Lower lobe of right lung (tissue), 2 donors: ENCODE results near the gene CFAP99. TPM values are rescaled to one million over a fixed set of nuclear protein-coding genes. Genes with fewer than 3 reads are reported as not detected.
"Not testable (repeated sequence)": the region's sequence is repeated elsewhere in the genome, so short reads cannot be mapped to it uniquely, and the experiment has no call there.

Experiments used
- ATAC-seq, 2 donors: fragments of 200-7000 bp; cut with Tn5 transposase; one replicate each; pipeline ENCODE4 v1.9.1; 2020 to 2022; ENCODE audit warnings: mild to moderate bottlenecking in 2 of 2, moderate library complexity in 2 of 2
- DNase-seq: peaks from one replicate; pipeline ENCODE4 v3.0.0-alpha.2; 2020
- H3K27ac ChIP-seq: fragments of 200-600 bp; one replicate; pipeline ENCODE4 v1.8.0; 2022
- H3K27me3 ChIP-seq: fragments of 200-600 bp; one replicate; pipeline ENCODE4 v1.8.0; 2022; ENCODE audit warnings: low read depth
- H3K36me3 ChIP-seq: fragments of 200-600 bp; one replicate; pipeline ENCODE4 v1.8.0; 2022; ENCODE audit warnings: mild to moderate bottlenecking
- H3K4me1 ChIP-seq: fragments of 200-600 bp; one replicate; pipeline ENCODE4 v1.8.0; 2022
- H3K4me3 ChIP-seq: fragments of 200-600 bp; one replicate; pipeline ENCODE4 v1.8.0; 2022; ENCODE audit warnings: mild to moderate bottlenecking
- H3K9me3 ChIP-seq: fragments of 200-600 bp; one replicate; pipeline ENCODE4 v1.8.0; 2022
- CTCF ChIP-seq: fragments of 200-600 bp; IDR thresholded peaks from one replicate; pipeline ENCODE4 v1.8.0; 2022; ENCODE audit warnings: antibody characterized with exemption, mild to moderate bottlenecking
- intact Hi-C: fragments of 100-400 bp; cut with DNase I; formaldehyde crosslinking; loops from one replicate; pipeline ENCODE4 v1.11.0; 2022
- total RNA-seq: library from RNA; stranded (reverse); fragmentation: NEBNext Ultra II Directional; extraction: Animal tissue kit (Norgen Biotek cat#: 25700); gene quantifications from one replicate; pipeline ENCODE4 v1.2.1, GENCODE V29; 2021
- donor health status: DM: no; HTN: yes; CAD: no; lungs with severe emphysema.

Gene CFAP99
- total RNA-seq, 1 donor from 2014 or later, result 4.3 TPM

DNA sequence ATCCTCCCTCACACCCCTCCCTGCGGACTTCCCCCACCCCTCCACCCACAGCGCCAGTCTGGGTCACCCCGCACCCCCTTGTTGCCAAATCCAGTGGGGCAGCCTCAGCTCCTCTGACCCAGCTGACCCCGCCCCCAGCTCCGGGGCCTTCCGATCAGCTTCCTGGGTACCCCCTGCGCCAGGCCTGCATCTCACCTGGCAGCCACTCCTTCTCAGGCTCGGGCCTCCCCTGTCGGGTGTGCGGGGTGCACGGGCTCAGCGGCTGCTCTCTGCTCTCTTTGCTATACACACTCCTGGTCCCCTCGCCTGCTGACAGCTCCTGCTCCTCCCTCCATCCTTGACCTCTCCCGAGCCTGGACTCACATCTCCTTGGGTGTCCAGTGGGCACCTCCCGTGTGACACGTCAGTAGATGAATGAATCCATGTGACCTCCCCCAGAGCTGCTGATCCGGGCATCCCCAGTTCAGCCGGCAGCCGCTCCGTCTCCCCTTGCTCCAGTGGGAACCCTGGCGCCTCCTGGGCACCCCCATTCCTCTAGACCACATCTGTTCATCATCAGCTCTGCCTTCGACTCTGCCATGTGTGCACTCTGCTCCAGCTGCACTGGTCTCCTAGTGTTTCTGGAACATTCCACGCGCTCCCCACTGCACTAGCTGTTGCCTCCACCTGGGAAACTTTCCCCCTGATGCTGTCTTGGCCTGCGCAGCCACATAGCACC, 9.9 kb downstream of the CFAP99 start:
- peak; percentile 43 for DNase-seq
- intact Hi-C loops, result no loop called here

DNA sequence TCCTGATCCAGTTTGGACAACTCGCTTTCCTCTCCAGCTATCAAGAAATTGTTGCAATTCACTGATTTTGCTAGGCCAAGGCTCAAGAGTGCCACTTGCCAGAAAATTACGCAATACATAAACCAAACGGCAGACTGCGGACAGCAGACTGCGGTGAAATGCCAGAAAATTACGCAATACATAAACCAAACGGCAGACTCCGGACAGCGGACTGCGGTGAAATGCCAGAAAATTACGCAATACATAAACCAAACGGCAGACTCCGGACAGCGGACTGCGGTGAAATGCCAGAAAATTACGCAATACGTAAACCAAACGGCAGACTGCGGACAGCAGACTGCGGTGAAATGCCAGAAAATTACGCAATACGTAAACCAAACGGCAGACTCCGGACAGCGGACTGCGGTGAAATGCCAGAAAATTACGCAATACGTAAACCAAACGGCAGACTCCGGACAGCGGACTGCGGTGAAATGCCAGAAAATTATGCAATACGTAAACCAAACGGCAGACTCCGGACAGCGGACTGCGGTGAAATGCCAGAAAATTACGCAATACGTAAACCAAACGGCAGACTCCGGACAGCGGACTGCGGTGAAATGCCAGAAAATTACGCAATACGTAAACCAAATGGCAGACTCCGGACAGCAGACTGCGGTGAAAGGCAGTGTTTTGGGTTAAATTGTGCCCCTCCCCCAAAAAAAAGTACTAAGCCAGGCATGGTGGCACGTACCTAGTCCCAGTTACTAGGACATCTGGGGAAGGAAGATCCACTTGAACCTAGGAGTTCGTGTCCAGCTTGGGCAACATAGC, 11.4 kb downstream of the CFAP99 start:
- ATAC-seq, H3K4me1 ChIP-seq, H3K4me3 ChIP-seq, H3K27ac ChIP-seq, DNase-seq, H3K36me3 ChIP-seq, intact Hi-C loops, H3K9me3 ChIP-seq: not testable (repeated sequence)
- peaks cover 10% of the 10 kb centered on the region for H3K27me3 ChIP-seq

More for the DNA sequence above, 9.9 kb downstream of the CFAP99 start:
- Histone ChIP-seq H3K27ac (no peak overlapping the region), H3K9me3 (peaks cover 3% of the 10 kb centered on the region), H3K4me3 (no peak overlapping the region), H3K4me1 (no peaks in the 10 kb centered on the region), H3K27me3 (peaks cover 6% of the 10 kb centered on the region), H3K36me3 (no peaks in the 10 kb centered on the region)
- no peak for ATAC-seq
- TF ChIP-seq CTCF, result no peak

DNA sequence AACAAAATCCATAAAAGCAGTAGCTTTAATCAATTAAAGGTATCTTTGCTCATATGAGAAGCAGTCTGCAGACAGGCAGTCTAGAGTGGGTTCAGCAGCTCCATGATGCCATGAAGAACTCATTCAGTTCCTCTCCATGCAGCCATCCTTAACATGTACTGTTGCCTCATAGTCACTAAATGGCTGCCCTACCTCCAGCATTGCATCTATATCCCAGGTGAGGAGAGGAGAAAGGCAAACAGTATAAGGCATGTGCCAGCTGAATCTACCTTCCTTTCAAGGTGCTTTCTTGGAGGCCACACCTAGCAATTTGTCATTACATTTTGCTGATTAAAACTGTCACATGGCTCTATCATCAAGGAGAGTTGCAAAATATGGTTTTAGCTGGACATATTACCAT, 13.2 kb downstream of the CFAP99 start:
- TF ChIP-seq CTCF, result no peak
- H3K4me3 ChIP-seq, result no peak overlapping the region
- intact Hi-C loops, result no loop called here
- ATAC-seq (no peak), DNase-seq (no peak)
- H3K36me3 ChIP-seq, result no peaks in the 10 kb centered on the region
- no peak overlapping the region for H3K27ac ChIP-seq
- no peaks in the 10 kb centered on the region for H3K4me1 ChIP-seq
- H3K9me3 ChIP-seq, result peaks cover 3% of the 10 kb centered on the region
- H3K27me3 ChIP-seq, result peaks cover 10% of the 10 kb centered on the region

DNA sequence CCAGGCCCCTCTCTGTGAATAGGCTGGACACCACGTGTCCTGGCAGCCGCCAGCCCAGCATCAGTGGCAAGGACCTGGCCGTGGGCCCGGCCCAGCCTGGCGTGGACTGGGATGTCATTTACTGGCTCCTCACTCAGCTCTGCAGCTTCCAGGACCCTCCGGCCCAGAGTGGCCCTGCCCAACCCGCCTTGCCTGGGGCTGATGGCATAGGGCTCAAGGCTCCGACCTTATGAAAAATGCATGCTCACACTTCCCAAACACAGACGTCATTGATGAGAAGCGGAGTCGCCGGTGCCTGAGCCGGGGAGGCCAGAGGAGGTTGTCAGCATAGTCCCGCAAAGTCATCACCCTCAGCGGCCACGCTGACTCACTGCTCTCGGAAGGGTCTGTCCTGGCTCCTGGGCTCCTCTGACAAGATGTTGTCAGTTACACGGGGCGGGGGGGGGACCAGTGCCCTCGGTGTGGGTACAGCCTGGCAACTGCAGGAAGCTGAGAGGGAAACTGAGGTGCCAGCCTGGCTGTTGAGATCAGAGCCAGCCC, 14.3 kb downstream of the CFAP99 start:
- Histone ChIP-seq H3K27me3 (peaks cover 4% of the 10 kb centered on the region), H3K9me3 (peaks cover 3% of the 10 kb centered on the region), H3K4me1 (no peaks in the 10 kb centered on the region), H3K36me3 (no peaks in the 10 kb centered on the region), H3K27ac (no peak overlapping the region), H3K4me3 (no peak overlapping the region)
- ATAC-seq (no peak), DNase-seq (no peak)
- no peak for TF ChIP-seq CTCF
- intact Hi-C loops, result no loop called here

DNA sequence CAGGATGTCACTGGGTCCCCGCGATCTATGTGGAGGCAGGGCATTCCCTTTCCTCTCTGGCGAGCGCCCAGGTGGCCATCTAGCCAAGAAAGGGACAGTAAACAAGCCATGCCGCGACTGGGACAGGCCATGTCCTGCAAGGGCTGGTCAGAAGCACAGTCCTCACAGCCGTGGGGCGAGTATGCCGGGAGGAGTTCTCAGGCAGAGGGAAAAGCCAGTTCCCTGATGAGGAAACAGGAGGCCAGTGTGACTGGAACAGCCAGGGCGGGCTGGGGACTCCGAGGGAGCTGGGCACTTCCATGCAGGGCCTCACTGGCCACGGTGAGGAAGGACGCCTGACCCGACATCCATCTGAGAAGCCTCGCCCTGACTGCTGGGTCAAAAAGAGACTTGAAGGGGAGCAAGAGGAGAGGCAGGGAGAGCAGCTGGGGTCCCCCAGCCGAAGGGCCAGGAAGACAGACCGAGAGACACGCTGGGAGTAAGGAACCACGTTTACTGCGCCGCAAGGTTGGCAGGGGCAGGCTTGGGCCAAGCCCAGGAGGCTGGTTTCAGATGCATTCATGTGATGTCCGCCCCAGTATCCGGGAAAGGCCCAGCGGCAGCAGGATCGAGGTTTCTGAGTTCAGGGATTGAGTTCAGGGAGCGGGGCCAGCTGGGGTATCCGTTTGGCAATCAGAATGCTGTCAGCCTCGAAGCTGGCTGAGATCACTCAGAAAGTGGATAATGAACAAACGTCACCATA, 15.0 kb downstream of the CFAP99 start:
- Histone ChIP-seq H3K4me3 (no peak overlapping the region), H3K27ac (no peak overlapping the region), H3K9me3 (peaks cover 3% of the 10 kb centered on the region), H3K36me3 (no peaks in the 10 kb centered on the region), H3K4me1 (no peaks in the 10 kb centered on the region), H3K27me3 (peaks cover 4% of the 10 kb centered on the region)
- intact Hi-C loops, result no loop called here
- DNase-seq (peak; percentile 39), ATAC-seq (no peak)
- no peak for TF ChIP-seq CTCF
